Measurements from ENCODE around the gene ICE2.

Gene ICE2

GRCh38 chr15:60486742-60487141 lies 7.8 kb upstream of the ICE2 start:
- no peak for DNase-seq

DNA sequence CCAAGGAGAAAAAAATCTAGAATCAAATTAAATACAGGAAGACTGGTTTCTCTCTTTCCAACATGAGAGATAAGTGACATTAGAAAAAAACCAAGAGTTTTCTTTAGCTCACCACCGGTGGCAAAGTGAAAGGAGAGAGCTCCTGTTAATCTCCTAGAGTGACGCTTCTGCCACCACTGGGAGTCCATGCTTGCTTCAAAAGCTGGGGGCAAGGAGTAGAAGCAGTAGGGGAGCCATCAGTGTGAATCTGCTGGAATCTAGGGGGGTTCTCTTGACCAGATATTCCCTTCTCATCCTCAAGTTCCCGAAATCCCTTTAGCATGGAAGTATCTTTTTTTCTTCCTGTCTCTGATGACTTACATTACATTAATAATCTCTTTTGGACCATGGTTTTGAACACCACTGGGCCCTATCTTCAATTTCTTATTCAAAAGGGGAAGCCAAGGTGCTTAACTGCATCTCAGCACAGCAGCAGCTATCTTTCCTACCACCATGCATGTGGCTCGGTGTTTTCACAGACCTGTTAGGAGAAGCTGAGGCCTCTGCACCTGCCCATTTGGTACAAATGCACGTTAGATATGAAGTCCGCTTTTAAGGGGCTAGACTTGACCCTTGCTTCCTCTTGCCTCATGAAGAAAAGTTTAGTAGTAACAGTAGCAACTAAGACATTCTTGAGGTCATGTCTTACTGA lies 6.6 kb upstream of the ICE2 start:
- DNase-seq: no peak

GRCh38 chr15:60483042-60483441 lies 4.1 kb upstream of the ICE2 start:
- no peak for DNase-seq

DNA sequence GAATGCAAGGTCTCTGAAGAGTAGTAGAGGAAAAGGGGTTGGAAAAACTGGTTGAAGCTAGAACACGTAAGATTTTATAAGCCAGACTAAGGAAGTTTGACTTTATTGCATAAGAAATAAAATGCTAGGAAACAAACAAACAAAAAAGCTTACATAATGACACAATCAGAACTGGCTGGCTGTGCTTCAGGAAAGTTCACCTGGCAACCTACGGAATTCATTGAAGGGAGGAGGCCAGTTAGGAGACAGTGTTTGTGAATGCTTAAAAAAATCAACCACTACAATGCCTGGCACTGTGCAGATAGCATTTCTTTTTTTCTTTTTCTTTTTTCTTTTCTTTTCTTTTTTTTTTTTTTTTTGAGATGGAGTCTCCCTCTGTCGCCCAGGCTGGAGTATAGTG lies 1.9 kb upstream of the ICE2 start:
- no peak for DNase-seq

- no peak for DNase-seq
Measured at GRCh38 chr15:60480149-60480548, 1.2 kb upstream of the ICE2 start.

GRCh38 chr15:60479361-60480110 lies 594 bp upstream of the ICE2 start:
- DNase-seq: no peak

- no peak for DNase-seq
Measured at GRCh38 chr15:60477916-60478565, 901 bp downstream of the ICE2 start.

GRCh38 chr15:60477164-60477563 lies 1.8 kb downstream of the ICE2 start:
- no peak for DNase-seq

GRCh38 chr15:60476713-60477112 lies 2.2 kb downstream of the ICE2 start:
- no peak for DNase-seq

DNA sequence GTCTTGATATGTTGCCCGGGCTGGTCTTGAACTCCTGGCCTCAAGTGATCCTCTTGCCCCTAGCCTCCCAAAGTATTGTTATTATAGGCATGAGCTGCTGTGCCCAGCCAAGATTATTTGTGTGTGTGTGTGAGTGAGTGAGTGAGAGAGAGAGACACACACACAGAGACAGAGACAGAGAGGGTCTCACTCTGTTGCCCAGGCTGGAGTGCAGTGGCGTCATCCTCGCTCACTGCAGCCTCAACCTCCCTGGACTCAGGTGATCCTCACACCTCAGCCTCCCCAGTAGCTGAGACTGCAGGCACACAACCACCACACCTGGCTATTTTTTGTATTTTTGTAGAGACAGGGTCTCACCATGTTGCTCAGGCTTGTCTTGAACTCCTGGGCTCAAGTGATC lies 5.8 kb downstream of the ICE2 start:
- DNase-seq: no peak

DNA sequence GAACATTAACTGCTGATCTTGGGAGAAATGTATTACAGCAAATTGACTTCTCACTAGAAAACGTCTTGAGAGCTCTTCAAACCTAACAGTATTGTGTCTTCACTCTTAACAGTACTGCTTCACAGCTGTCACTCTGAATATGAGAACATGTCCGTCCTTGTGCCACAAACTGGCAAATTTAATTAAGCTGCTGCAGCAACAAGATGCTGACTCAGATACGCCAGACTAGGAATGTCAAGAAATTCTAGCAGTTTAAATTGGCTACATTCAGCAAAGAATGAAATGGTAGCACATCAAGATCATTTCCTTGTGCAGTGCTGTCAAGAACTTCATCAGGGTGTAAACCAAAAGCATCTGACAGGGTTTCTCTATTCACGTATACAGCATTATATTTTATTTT lies 7.6 kb downstream of the ICE2 start:
- no peak for DNase-seq

- no peak for DNase-seq
Measured at GRCh38 chr15:60469893-60470641, 8.9 kb downstream of the ICE2 start.

DNA sequence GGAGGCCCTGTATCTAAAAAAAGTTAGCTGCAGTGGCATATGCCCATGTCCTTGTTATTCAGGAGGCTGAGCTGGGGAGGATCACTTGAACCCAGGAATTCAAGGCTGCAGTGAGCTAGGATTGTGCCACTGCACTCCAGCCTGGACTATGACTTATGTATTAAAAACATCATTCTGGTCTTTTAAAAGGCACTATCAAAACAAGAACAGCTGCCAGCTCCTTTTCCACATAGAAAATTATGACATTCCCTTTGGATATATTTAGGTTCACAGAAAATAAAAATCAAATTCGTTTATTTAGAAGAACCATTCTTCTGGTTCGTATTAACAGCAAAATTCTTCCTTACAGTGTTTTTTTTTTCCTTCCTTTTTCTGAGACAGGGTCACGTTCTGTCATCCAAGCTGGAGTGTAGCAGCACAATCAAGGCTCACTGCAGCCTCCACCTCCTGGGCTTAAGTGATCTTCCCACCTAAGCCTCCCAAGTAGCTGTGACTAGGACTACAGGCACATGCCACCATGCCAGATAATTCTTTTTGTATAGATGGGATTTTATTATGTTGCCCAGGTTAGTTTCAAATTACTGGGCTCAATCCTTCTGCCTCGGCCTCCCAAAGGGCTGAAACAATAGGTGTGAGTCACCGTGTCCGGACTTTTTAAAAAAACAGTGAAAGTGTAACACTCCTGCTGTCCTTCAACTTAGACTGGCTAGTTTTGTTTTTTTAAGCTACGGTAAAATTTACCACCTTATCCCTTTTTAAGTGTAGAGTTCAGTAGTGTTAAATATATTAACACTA lies 13.9 kb downstream of the ICE2 start:
- no peak for DNase-seq

DNA sequence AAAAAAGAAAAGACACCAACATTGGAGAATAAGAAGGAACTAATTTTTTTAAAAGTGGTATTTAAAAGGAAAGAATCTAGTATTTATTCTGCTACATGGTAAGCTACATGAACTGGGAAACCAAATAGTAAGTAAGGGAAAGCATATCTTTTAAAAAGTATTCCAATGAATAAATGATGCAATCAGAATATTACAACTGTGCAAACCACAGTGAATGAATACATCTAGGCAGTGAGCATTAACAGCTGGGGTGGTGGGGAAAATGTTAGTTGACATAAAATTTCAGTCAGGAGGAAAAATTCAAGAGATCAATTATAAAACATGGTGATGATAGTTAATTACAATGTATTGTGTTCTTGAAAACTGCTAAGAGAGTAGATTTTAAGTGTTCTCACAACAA lies 16.9 kb downstream of the ICE2 start:
- no peak for DNase-seq

GRCh38 chr15:60460931-60461330 lies 18.0 kb downstream of the ICE2 start:
- no peak for DNase-seq

DNA sequence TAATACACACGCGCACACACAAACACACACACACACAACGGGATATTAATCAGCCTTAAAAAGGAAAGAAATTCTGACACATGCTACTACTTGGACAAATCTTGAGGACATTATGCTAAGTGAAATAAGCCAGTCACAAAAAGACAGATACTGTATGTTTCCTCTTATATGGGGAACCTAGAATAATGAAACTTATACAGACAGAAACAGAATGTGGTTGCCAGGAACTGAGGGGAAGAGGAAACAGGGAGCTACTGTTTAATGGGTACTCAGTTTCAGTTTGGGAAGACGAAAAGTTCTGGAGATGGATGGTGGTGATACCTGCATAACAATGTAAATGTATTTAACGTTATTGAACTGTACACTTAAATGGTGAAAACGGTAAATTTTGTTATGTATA lies 20.2 kb downstream of the ICE2 start:
- no peak for DNase-seq

GRCh38 chr15:60457985-60458384 lies 21.0 kb downstream of the ICE2 start:
- DNase-seq: no peak

GRCh38 chr15:60454824-60455223 lies 24.1 kb downstream of the ICE2 start:
- DNase-seq: no peak

GRCh38 chr15:60448668-60449360 lies 30.1 kb downstream of the ICE2 start:
- no peak for DNase-seq

DNA sequence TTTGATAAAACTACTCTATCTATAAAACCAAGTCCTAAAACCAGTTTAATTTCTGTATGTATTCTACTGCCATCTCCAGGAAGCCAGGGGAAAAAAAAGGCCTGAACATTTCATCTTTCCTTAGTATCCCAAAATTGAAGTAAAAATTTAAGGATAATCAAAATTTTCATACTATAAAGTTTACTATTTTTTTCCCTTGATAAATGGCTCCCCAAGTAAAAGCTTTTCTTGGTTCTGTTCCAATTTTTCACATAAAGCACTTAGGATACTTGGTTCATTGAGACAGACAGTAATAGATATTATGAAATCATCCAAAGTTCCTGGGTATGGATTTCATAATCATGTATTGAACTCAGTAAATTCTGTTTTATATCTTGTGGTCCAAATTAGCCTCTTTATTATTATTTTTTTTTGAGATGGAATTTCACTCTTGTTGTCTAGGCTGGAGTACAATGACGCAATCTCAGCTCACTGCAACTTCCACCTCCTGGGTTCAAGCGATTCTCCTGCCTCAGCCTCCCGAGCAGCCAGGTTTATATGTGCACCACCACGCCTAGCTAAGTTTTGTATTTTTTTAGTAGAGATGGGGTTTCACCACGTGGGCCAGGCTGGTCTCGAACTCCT lies 34.5 kb downstream of the ICE2 start:
- no peak for DNase-seq

DNA sequence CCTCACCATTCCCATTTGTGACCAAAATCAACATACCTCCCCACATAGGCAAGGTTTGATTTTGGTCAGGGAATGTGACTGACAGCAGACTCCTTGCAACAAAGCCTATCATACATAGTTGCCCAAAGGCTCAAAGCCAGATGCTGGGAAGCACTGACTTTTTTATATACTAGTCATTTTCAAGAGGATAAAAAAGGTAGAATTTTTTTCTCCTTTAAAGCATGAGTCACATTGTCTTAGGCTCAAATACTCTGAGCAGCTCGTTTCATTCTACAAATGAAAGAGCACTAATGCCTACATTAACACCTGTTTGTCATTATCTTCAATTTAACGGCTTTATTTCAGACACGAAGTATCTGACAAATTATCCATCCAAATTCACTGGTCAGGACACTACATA lies 36.2 kb downstream of the ICE2 start:
- DNase-seq: no peak
